Raji (cell line): ENCODE data around the gene KCTD1.

Experiments
- POLR2A ChIP-seq: IDR thresholded peaks from 2 replicates; pipeline ENCODE4 v1.6.1; 2011; ENCODE audit warnings: low read depth, low read length, control low read depth; ENCODE audit not compliant: insufficient read depth

Gene KCTD1

DNA sequence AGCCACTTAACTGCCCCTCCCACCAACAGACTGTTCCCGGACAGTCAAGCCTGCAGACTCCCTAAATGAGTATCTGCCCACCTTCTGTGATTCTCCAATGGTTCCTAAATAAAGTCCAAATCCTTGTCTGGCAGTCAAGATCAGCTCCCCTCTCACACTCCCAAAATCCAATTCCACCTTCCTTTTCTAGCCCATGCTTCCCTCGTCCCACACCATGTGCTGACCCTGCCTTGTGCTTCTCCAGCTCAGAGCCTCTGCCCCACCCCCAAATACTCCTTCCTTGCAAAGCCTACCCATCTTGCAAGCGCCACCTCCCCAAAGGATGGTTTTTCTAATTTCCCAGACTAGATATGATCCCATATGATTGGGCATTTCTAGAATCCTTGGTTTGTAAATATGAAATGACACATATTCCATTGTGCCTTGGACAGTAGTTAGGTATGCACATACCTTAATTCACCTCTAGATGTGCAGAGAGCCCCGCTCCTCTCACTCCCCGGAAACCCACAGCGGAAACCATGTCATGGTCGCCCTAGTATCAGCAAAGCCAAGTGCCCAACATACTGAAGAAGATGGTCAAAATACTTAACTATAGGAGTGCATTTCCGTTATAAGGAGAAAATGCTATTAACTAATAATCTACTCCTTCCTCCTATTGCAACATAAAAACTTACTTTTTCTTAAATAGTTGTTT is 97.2 kb downstream of the KCTD1 start:
- TF ChIP-seq POLR2A = no peak

GRCh38 chr18:26448714-26449159 is 99.6 kb downstream of the KCTD1 start:
- TF ChIP-seq POLR2A = no peak

DNA sequence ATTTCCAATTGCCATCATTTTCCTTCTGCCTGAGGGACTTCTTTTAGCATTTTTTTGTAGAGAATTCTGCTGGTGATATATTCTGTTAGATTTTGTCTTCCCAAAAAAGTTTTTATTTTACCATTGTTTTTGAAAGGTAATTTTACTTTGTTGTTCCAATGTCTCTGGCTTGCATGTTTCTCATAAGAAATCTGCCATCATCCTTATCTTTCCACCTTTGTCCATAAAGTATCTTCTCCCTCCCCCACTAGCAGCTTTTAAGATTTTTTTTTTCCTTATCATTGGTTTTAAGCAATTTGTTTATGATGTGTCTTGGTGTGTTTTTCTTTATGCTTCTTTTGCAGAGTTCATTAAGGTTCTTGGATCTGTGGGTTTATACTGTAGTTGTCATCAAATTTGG is 104.5 kb downstream of the KCTD1 start:
- no peak for TF ChIP-seq POLR2A

DNA sequence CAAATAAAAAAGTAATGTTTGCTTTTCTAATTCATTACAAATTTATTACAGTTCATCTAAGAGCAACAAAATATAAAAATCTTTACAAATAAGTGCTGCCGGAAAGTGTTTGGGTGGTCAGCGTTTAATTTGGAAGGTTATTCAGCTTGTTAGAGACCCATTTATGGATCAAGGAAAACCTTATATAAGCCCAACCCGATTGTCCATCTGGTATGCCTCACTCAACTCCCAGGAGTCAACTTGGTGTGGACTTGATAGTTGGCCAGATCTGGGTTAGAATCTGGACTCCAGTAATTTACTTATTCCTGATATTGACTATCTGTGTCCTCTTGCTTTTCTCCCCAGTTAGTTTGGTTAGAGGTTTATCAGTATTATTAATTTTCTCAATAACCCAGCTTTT is 106.2 kb downstream of the KCTD1 start:
- TF ChIP-seq POLR2A = no peak

DNA sequence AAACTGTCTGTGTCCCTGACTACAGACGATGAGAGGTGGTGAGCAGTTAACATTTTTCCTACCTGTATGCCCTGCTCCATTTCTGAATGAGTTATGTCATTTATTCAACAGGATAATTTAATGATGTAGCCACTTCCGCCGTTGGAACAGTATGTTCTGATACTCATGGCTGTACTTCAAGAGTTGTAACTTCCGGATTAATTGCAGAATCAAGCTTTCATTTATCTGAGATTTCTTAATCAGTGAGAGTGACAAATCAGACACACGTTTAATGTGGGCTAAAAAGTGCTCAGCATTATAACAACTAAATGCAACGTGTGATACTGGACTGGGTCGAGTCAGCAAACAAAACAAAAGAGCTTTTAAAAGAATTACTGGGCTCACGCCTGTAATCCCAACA is 107.7 kb downstream of the KCTD1 start:
- TF ChIP-seq POLR2A = no peak

GRCh38 chr18:26439537-26439936 is 108.8 kb downstream of the KCTD1 start:
- TF ChIP-seq POLR2A = no peak

GRCh38 chr18:26438980-26439379 is 109.4 kb downstream of the KCTD1 start:
- TF ChIP-seq POLR2A = no peak

GRCh38 chr18:26436176-26437051 is 111.9 kb downstream of the KCTD1 start:
- no peak for TF ChIP-seq POLR2A

DNA sequence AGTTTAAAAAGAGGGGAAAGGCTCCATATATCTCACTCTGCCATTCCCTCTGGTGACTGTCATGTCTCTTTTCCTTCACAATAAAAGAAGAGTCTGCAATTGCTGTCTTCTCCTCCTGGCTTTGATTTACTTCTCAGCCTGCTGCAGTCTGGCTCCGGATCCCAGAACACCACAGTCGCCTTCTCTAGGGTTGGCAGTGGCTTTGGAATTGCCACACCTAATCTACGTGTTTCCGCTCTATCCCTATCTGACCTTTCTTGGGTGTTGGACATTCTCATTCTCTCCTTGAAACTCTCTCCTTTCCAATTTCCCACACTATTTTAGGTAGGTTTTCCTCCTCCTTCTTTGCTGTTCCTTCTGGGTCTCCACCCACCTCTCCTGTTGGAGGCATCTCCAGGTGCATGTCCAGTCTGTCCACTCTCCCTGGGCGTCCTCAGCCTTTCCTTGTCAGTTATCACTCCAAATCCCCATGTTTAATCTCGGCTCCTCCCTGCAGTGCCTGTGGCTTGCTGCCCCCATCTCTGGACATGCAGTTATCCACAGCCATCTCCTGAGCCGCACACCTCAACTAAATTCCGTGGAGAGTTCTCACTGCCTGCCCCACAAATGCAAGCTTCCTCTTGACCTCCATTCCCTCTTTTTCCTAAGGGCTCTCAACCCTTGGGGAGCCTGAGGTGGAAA is 112.8 kb downstream of the KCTD1 start:
- no peak for TF ChIP-seq POLR2A

GRCh38 chr18:26434887-26435286 is 113.5 kb downstream of the KCTD1 start:
- no peak for TF ChIP-seq POLR2A

DNA sequence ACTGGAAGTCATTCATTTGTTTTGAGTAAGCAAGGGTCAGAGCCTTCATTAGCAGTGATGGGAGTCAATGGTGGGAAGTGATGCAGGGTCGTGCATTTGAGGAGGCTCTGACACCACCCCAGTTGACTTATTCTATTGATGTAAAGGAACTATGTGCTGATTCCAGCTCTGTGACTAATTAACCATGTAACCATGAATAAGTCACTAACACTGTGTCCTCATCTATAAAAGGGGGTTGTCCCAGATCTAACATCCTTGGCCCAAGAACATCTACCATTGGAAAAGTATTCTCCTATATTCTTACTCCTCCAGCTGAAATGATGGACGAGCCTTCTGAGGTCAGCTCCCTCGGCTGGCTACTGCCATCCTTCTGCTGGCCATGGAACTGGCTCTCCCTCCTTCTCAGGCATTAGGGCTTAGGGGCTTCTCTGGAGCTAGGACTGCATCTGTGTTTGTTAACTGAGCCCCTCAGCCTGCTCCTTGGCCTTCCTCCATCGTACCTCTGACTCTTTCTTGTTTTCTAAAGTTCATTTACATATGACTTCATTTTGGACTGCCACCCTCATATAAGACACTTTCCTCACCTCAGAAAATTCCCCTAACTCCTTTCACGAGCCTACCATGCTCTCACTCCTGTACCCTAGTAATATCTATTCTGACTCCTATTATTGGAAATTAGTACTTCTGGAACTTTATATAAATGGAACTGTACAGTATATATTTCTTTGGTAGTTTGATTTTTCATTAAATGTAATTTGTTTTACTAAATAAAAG is 115.5 kb downstream of the KCTD1 start:
- TF ChIP-seq POLR2A = no peak

DNA sequence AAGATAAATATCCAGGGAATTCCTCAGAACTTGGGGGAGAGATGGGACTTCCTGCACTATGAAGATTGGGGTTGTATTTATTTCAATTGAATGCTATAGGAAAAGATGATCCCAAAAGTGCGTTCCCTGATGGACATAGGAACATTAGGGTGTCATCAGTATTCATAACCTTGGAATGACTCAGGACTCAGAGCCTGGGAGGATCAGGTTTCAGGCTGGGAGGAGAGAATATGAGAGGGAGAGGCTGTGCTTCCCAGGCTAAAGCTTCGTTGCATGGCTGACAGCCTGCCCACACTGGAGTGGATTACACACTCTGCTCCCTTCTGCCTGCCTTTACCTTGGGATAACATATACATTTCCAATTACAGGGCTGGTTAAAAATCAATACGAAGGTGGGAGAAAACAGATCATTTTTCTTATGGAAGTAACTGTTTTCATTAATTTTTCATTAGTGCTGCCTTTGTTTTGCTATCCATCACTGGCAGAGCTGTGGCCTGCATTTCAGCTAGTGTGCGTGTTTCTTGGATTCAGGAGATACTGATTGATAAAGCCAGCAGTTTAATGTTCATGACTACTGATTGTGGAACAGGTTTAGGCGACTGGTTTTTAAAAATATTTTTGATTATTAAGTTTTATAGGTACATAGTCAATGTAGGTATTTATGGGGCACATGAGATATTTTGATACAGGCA is 118.7 kb downstream of the KCTD1 start:
- TF ChIP-seq POLR2A = no peak

DNA sequence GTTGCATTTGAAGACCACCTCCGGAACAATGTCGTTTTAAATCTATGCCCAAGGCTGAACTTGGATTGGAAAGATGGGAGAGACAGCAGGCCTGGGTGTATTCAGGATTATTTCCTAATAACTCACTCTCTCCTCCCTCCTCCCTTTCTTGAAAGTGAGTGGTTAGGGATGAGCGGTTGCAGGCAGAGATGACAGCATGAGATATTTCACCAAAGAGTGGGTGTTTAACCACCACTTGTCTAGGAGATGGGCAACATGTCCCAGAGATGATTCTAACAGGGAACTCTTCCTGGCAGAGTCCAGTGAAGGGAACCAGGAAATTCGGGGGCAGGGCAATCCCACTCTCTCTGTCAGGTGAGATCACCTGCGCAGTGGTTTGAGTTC is 123.2 kb downstream of the KCTD1 start:
- no peak for TF ChIP-seq POLR2A

- TF ChIP-seq POLR2A = no peak
Measured at GRCh38 chr18:26424428-26425147, 123.8 kb downstream of the KCTD1 start.
